Measurements from ENCODE around the gene GTF2H2. TPM values are rescaled to one million over a fixed set of nuclear protein-coding genes. Genes with fewer than 3 reads are reported as not detected.
"Not testable (repeated sequence)": the region's sequence is repeated elsewhere in the genome, so short reads cannot be mapped to it uniquely, and the experiment has no call there.

The GTF2H2 gene
- total and polyA plus RNA-seq, 2 donors = 16.2 to 22.1 TPM

DNA sequence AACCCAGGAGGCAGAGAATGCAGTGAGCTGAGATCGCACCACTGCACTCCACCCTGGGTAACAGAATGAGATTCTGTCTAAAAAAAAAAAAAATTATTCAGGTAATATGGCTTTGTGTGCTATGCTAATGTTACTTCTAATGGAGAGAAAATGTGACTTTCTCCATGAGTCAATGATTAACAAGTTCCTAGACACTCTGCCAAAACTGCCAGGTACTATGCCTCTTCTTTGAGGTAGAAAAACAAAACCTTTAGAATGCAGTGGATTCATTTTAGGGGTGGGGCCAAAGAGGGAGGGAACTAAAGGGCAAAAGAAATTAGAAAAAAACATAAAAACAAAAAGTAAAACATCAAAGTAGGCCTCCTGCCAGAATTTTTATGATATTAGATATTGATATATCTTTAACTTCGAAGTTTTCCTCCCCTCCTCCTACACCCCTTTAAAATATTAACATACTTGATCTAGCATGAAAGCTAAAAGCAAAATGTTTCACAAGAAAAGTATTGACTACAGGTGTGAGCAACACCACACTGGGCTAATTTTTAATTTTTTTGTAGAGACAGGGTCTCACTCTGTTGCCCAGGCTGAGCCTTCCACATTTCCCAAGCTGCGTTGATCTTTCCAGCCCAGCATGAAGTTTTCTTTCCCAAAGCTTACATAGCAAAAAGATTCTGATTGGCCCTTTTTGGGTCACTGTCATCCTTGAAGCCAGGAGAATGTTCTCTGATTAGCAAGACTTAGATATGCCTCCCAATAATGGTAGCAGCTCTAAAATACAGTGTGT, 17.0 kb upstream of the GTF2H2 start:
- H3K36me3 ChIP-seq (ENCODE audit: control insufficient read depth in 2 of 2, insufficient read depth in 2 of 2, low read length in 1 of 2); H3K27me3 ChIP-seq (ENCODE audit: control insufficient read depth in 2 of 2, insufficient read depth in 1 of 2, low read length in 1 of 2); H3K9me3 ChIP-seq (ENCODE audit: control insufficient read depth in 2 of 2, insufficient read depth in 1 of 2, low read length in 1 of 2); DNase-seq (ENCODE audit: low read depth in 6 of 9, low spot score in 9 of 9); H3K27ac ChIP-seq (ENCODE audit: low read depth in 1 of 2, low read length in 1 of 2); H3K4me3 ChIP-seq (ENCODE audit: low read length in 2 of 2); H3K4me1 ChIP-seq (ENCODE audit: control insufficient read depth in 2 of 2, insufficient read depth in 2 of 2, low read length in 2 of 2): not testable (repeated sequence)
- no CpG with 5 or more reads among the region's 3 CpGs for WGBS

GRCh38 chr5:71082898-71083297, 15.4 kb upstream of the GTF2H2 start:
- no CpG with 5 or more reads among the region's 7 CpGs for WGBS
- not testable (repeated sequence) for H3K36me3 ChIP-seq (ENCODE audit: control insufficient read depth in 2 of 2, insufficient read depth in 2 of 2, low read length in 1 of 2); H3K27ac ChIP-seq (ENCODE audit: low read depth in 1 of 2, low read length in 1 of 2); H3K4me3 ChIP-seq (ENCODE audit: low read length in 2 of 2); H3K27me3 ChIP-seq (ENCODE audit: control insufficient read depth in 2 of 2, insufficient read depth in 1 of 2, low read length in 1 of 2); DNase-seq (ENCODE audit: low read depth in 6 of 9, low spot score in 9 of 9); H3K9me3 ChIP-seq (ENCODE audit: control insufficient read depth in 2 of 2, insufficient read depth in 1 of 2, low read length in 1 of 2); H3K4me1 ChIP-seq (ENCODE audit: control insufficient read depth in 2 of 2, insufficient read depth in 2 of 2, low read length in 2 of 2)

DNA sequence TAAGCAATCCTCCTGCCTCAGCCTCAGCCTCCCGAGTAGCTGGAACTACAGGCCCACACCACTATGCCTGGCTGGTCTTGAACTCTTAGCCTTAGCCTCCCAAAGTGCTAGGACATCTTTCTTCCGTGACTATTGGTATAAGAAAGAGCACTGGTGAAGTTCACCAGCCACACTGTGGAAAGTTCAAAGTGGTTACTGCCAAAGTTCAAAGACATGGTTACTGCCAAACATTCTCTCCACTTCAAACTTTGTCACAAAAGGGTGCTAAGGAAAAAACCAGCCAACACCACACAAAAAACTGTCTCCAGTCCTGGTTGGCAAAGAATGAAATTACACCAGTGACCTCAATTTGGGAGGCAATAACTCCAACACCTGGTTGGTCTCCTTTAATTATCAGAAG, 14.9 kb upstream of the GTF2H2 start:
- not testable (repeated sequence) for H3K4me1 ChIP-seq (ENCODE audit: control insufficient read depth in 2 of 2, insufficient read depth in 2 of 2, low read length in 2 of 2); H3K9me3 ChIP-seq (ENCODE audit: control insufficient read depth in 2 of 2, insufficient read depth in 1 of 2, low read length in 1 of 2); H3K4me3 ChIP-seq (ENCODE audit: low read length in 2 of 2); DNase-seq (ENCODE audit: low read depth in 6 of 9, low spot score in 9 of 9); H3K27ac ChIP-seq (ENCODE audit: low read depth in 1 of 2, low read length in 1 of 2); H3K36me3 ChIP-seq (ENCODE audit: control insufficient read depth in 2 of 2, insufficient read depth in 2 of 2, low read length in 1 of 2); H3K27me3 ChIP-seq (ENCODE audit: control insufficient read depth in 2 of 2, insufficient read depth in 1 of 2, low read length in 1 of 2)
- no CpG with 5 or more reads among the region's 2 CpGs for WGBS

DNA sequence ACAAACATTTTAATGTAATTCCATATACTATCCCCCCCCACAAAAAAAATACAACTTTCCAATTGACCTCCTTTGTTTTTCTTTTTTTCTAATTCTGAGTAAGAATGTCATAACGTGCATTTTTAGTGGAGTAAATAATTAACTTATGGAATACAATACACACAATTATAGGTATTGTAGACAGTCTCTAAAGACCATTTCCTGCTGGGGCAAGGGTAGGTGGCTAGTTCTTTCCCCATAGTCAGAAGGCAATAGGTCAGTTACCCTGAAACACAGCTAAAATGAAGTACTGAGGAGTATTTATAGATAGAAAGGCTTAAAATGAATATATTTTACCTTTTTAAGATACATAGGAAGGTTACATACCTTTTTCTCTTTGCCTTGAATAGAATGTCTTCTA, 6.2 kb downstream of the GTF2H2 start:
- H3K4me1 ChIP-seq (ENCODE audit: control insufficient read depth in 2 of 2, insufficient read depth in 2 of 2, low read length in 2 of 2); DNase-seq (ENCODE audit: low read depth in 6 of 9, low spot score in 9 of 9); H3K27me3 ChIP-seq (ENCODE audit: control insufficient read depth in 2 of 2, insufficient read depth in 1 of 2, low read length in 1 of 2); H3K9me3 ChIP-seq (ENCODE audit: control insufficient read depth in 2 of 2, insufficient read depth in 1 of 2, low read length in 1 of 2); H3K36me3 ChIP-seq (ENCODE audit: control insufficient read depth in 2 of 2, insufficient read depth in 2 of 2, low read length in 1 of 2); H3K27ac ChIP-seq (ENCODE audit: low read depth in 1 of 2, low read length in 1 of 2); H3K4me3 ChIP-seq (ENCODE audit: low read length in 2 of 2): not testable (repeated sequence)
- no CpG with 5 or more reads among the region's 1 CpG for WGBS

DNA sequence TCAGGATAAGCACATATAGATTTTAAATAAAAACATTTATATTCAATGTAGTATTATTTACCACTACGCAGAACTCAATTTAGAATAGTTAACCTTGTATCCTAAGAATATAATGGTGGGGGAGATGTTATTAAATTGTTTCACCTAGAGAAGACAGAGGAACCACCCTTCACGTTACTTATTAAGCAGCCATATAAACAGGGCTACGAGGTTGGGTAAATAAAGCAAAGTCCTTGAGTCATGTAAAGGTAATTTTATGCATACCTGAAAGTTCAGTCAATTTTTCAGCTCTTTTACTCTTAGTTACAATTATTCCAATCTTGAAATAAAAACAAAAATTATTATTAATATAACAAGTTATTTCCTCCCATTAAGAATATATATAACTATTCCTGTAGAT, 8.1 kb downstream of the GTF2H2 start:
- H3K27me3 ChIP-seq (ENCODE audit: control insufficient read depth in 2 of 2, insufficient read depth in 1 of 2, low read length in 1 of 2); H3K9me3 ChIP-seq (ENCODE audit: control insufficient read depth in 2 of 2, insufficient read depth in 1 of 2, low read length in 1 of 2); H3K36me3 ChIP-seq (ENCODE audit: control insufficient read depth in 2 of 2, insufficient read depth in 2 of 2, low read length in 1 of 2); DNase-seq (ENCODE audit: low read depth in 6 of 9, low spot score in 9 of 9); H3K4me3 ChIP-seq (ENCODE audit: low read length in 2 of 2); H3K27ac ChIP-seq (ENCODE audit: low read depth in 1 of 2, low read length in 1 of 2); H3K4me1 ChIP-seq (ENCODE audit: control insufficient read depth in 2 of 2, insufficient read depth in 2 of 2, low read length in 2 of 2): not testable (repeated sequence)
- no CpG with 5 or more reads among the region's 3 CpGs for WGBS

DNA sequence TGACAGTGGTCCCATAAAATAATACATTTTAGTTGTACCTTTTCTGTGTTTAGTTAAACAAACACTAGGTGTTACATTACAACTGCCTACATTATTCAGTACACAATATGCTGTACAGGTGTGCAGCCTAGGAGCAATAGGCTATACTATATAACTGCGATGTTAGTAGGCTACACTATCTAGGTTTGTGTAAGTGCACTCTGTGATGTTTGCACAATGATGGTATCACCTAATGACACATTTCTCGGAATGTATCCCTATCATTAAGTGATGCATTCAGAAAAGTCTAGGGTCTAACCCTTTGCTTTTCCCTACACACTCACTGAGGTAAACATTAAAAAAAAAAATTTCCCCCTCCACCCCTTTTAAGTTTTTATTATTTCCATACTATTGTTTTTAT, 22.7 kb downstream of the GTF2H2 start:
- not testable (repeated sequence) for DNase-seq (ENCODE audit: low read depth in 6 of 9, low spot score in 9 of 9); H3K27me3 ChIP-seq (ENCODE audit: control insufficient read depth in 2 of 2, insufficient read depth in 1 of 2, low read length in 1 of 2); H3K27ac ChIP-seq (ENCODE audit: low read depth in 1 of 2, low read length in 1 of 2); H3K4me1 ChIP-seq (ENCODE audit: control insufficient read depth in 2 of 2, insufficient read depth in 2 of 2, low read length in 2 of 2); H3K4me3 ChIP-seq (ENCODE audit: low read length in 2 of 2); H3K9me3 ChIP-seq (ENCODE audit: control insufficient read depth in 2 of 2, insufficient read depth in 1 of 2, low read length in 1 of 2); H3K36me3 ChIP-seq (ENCODE audit: control insufficient read depth in 2 of 2, insufficient read depth in 2 of 2, low read length in 1 of 2)
- 96% methylated on average over 2 of the region's 2 CpGs for WGBS

- not testable (repeated sequence) for DNase-seq (ENCODE audit: low read depth in 6 of 9, low spot score in 9 of 9); H3K27ac ChIP-seq (ENCODE audit: low read depth in 1 of 2, low read length in 1 of 2); H3K4me1 ChIP-seq (ENCODE audit: control insufficient read depth in 2 of 2, insufficient read depth in 2 of 2, low read length in 2 of 2); H3K9me3 ChIP-seq (ENCODE audit: control insufficient read depth in 2 of 2, insufficient read depth in 1 of 2, low read length in 1 of 2); H3K36me3 ChIP-seq (ENCODE audit: control insufficient read depth in 2 of 2, insufficient read depth in 2 of 2, low read length in 1 of 2); H3K27me3 ChIP-seq (ENCODE audit: control insufficient read depth in 2 of 2, insufficient read depth in 1 of 2, low read length in 1 of 2); H3K4me3 ChIP-seq (ENCODE audit: low read length in 2 of 2)
- no CpG with 5 or more reads among the region's 2 CpGs for WGBS
Observed at GRCh38 chr5:71044128-71044527, 23.3 kb downstream of the GTF2H2 start.

- H3K4me3 ChIP-seq (ENCODE audit: low read length in 2 of 2); DNase-seq (ENCODE audit: low read depth in 6 of 9, low spot score in 9 of 9); H3K4me1 ChIP-seq (ENCODE audit: control insufficient read depth in 2 of 2, insufficient read depth in 2 of 2, low read length in 2 of 2); H3K27ac ChIP-seq (ENCODE audit: low read depth in 1 of 2, low read length in 1 of 2); H3K9me3 ChIP-seq (ENCODE audit: control insufficient read depth in 2 of 2, insufficient read depth in 1 of 2, low read length in 1 of 2); H3K36me3 ChIP-seq (ENCODE audit: control insufficient read depth in 2 of 2, insufficient read depth in 2 of 2, low read length in 1 of 2); H3K27me3 ChIP-seq (ENCODE audit: control insufficient read depth in 2 of 2, insufficient read depth in 1 of 2, low read length in 1 of 2): not testable (repeated sequence)
- WGBS = no CpG with 5 or more reads among the region's 7 CpGs
Observed at GRCh38 chr5:71031046-71031776, 36.3 kb downstream of the GTF2H2 start.

DNA sequence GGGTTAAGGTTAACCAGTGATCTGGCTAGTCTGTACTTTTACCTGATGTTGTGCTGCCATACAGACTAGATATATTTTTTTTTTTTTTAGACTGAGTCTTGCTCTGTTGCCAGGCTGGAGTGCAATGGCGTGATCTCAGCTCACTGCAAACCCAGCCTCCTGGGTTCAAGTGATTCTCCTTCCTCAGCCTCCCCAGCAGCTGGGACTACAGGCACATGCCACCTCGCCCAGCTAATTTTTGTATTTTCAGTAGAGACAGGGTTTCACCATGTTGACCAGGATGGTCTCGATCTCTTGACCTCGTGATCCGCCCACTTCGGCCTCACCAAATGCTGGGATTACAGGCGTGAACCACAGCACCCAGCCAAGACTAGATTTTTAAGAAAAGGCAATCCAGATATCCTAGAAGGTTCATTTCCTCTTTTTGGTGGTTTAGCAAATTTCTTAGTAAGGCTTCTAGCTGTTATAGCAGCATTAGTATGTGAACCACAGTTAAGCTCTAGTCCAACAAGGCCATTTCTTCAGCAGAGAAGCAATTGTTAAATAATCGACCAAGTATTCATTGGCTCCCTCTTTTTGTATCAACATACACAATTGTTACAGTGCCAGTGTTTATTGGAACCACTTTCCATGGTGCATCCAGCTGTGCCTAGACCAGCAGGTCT, 42.1 kb downstream of the GTF2H2 start, which contains the start of gene NAIP:
Gene NAIP, minus strand, starts transcription at position 51 of the 665 bp plus-strand sequence. CDS start 12,424 bp downstream, outside the sequence.
- WGBS = 91% methylated on average over 1 of the region's 8 CpGs
- DNase-seq (ENCODE audit: low read depth in 6 of 9, low spot score in 9 of 9); H3K4me1 ChIP-seq (ENCODE audit: control insufficient read depth in 2 of 2, insufficient read depth in 2 of 2, low read length in 2 of 2); H3K9me3 ChIP-seq (ENCODE audit: control insufficient read depth in 2 of 2, insufficient read depth in 1 of 2, low read length in 1 of 2); H3K27me3 ChIP-seq (ENCODE audit: control insufficient read depth in 2 of 2, insufficient read depth in 1 of 2, low read length in 1 of 2); H3K4me3 ChIP-seq (ENCODE audit: low read length in 2 of 2); H3K36me3 ChIP-seq (ENCODE audit: control insufficient read depth in 2 of 2, insufficient read depth in 2 of 2, low read length in 1 of 2); H3K27ac ChIP-seq (ENCODE audit: low read depth in 1 of 2, low read length in 1 of 2): not testable (repeated sequence)

All from thymus (tissue), 11 donors.